Lower leg skin (tissue), 3 donors: ENCODE results near the gene VWA5B1.

Experiments
- POLR2A ChIP-seq, 2 donors: fragments of 450-650 bp; IDR thresholded peaks; one replicate each; pipeline ENCODE4 v1.6.1; 2016 to 2017; ENCODE audit warnings: antibody characterized with exemption in 2 of 2, mild to moderate bottlenecking in 1 of 2, moderate library complexity in 1 of 2
- TF ChIP-seq, protein P1 (sequence below), 3 donors: fragments of 450-650 bp; IDR thresholded peaks; one replicate each; pipeline ENCODE4 v1.5.1; 2016; ENCODE audit warnings: antibody characterized with exemption in 3 of 3, mild to moderate bottlenecking in 3 of 3, moderate library complexity in 2 of 3

DNA sequence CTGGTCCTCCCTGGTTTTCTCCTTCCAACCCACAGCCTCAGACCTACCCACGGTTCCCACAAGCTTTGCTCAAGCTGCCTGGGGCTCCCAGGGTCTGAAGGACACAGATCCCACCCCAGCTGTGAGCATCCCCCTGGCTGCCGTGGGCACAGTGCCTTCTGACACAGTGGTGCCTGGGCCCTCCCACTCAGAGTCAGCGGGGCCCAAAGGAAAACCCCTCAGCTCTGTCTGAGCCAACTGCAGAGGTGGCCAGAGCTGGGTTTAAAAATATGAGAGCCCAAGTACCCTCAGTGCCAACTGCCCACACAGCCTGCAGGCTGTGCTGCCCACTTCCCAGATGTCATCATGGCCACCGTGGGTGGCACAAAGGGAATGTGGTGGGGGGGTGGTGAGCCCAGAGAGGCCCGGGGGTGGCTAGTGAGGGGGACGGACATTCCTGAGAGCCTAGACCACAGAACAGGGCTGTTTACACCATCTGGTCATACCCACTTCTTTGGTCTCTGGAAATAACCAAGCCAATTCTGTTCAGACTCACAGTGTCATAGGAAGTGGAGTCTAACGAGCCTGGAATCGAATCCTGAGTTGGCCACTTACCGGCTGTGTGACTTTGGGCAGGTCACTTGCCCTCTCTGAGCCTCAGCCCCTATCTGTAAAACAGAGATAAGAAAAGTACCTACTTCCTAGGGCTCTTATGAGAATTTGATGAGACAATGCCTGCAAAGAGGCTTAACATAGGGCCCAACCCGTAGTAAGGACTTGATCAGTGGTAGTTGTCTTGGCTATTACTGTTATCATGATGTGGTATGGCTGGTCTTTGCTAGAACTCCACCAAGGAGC lies 109.9 kb downstream of the VWA5B1 start:
- TF ChIP-seq, protein P1, sequence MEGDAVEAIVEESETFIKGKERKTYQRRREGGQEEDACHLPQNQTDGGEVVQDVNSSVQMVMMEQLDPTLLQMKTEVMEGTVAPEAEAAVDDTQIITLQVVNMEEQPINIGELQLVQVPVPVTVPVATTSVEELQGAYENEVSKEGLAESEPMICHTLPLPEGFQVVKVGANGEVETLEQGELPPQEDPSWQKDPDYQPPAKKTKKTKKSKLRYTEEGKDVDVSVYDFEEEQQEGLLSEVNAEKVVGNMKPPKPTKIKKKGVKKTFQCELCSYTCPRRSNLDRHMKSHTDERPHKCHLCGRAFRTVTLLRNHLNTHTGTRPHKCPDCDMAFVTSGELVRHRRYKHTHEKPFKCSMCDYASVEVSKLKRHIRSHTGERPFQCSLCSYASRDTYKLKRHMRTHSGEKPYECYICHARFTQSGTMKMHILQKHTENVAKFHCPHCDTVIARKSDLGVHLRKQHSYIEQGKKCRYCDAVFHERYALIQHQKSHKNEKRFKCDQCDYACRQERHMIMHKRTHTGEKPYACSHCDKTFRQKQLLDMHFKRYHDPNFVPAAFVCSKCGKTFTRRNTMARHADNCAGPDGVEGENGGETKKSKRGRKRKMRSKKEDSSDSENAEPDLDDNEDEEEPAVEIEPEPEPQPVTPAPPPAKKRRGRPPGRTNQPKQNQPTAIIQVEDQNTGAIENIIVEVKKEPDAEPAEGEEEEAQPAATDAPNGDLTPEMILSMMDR (IDR thresholded peaks at IDR 0.05), result no peak
- TF ChIP-seq POLR2A (IDR thresholded peaks at IDR 0.05), result no peak
